GM11168 (cell line): ENCODE data around the gene WTAP.
"Not testable (repeated sequence)": the region's sequence is repeated elsewhere in the genome, so short reads cannot be mapped to it uniquely, and the experiment has no call there.

Experiments used
- in situ Hi-C: fragments of 300-500 bp; cut with MboI; formaldehyde crosslinking; loops from one replicate; pipeline ENCODE4 v1.12.0; 2022; ENCODE audit warnings: low sequenced_read_pairs; ENCODE audit not compliant: unreplicated experiment

Gene WTAP

DNA sequence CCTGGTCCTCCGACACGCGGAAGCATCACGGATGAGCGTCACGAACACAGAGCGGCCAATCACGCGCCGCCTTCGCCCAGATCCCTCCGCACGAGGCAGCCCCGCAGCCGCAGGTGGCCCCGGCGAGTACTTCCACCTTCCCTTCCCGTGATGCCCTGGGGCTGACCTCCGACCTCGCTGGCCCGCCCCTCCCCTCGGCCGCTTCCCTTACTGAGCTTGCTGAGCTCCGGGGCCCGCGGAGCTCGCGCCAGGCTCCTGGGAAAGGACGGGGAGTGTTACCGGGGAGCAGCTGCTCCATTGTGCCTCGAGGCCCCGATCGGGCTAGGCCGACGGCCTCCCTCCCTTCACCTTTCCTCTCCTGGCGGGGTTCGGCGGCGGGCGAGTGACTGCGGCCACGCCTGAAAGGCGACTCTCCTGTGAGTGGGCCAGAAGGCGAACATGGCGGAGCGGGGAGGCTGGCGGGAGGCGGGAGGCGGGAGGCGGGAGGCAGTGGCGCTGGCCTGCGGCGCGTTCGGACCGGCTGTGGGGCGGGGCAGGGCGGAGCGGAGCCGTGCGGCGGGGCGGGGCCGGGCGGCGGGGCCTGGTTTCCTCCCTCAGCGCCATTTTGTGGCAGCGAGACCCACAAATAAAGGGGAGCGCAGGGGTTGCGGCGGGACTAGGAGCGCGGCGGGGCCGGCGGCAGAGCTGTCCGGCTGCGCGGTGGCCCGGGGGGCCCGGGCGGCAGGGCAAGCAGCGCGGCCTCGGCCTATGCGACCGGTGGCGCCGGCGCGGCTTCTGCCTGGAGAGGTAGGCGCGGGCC, at the start of gene WTAP:
Gene WTAP (plus strand): TSS at position 589 of the 799 bp plus-strand sequence. CDS start 8,760 bp downstream, outside the sequence.
- in situ Hi-C loops, result no loop called here

DNA sequence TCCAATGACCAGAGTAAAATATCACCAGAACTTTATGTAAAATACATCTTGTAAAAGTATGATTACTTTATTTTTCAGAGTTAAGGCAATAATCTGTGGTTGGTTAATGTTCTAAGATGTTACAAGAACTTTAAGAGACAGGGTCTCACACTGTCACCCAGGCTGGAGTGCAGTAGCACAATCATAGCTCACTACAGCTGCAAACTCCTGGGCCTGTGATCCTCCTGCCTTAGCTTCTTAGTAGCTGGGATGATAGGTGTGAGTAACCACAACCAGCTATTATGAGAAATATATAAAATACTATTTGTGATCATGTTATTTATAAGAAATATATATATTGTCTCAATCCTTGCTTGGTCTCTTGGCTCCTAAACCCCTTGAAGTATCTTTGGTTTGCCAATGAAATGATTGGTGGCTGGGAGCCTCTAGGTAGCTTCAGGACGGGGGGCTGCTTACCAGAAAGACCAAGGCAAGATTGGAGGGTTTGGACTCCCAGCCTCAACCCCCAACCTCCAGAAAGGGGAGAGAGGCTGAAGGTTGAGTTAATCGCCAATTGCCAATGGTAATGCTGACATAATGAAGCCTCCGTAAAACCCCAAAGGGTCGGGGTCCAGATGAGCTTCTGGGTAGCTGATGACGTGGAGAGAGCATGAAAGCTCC, 49.7 kb upstream of the WTAP start:
- in situ Hi-C loops, result no loop called here

DNA sequence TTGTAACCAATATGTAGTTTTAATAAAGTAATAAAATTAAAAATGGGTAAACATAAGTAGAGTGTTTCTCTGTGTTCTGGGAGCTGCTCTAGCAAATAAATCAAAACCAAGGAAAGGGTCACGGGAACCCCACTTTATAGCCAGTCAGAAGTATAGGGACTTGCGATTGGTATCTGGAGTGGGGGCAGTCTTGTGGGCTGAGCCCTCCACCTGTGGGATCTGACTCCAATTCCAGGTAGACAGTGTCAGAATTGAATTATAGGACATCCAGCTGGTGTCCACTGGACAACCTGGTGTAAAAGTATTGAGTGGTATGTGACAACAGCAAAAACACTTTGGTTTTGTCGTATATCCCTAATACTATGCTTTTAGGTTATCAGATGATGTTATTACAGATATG, 48.7 kb upstream of the WTAP start:
- in situ Hi-C loops, result no loop called here

DNA sequence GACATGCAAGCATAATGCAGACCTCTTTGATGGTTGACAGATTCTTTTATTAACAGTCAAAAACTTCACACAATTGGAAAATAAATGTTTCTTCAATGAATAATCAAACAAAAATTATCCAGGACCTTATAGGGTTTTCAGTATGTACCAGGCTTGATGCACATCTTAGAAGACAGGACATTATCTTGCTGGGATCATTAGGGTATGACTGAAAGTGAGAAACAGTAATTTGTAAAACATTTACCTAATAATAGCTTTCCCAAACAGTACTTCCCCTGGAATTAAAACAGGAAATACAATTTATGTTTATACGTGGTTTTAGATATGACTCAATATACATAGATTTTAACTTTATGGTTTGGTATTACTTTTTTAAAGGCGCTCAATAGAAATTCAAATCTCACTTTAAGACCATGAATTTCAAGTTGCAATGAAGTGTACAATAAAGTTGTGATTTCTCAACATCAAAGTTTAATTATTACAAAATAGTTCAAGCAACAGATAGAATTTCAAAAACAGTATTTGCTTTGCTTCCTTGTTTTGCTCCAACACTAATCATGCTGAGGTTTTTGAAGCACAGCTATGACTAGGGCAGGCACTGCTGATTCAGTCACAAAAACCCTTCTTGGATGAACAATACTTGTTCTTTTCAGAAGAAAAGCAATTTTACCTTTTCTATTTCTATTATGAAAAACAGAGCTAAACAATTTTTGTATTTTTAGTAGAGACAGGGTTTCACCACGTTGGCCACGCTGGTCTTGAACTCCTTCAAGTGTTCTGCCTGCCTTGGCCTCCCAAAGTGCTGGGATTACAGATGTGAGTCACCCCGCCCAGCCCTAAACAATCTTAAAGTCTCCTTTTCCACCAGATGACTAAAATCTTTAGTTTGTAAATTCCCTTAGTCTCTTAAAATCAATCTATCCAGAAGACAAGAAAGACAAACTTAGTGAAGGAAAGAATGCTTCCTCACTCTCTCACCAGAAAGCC, 47.9 kb upstream of the WTAP start:
- in situ Hi-C loops, result no loop called here

GRCh38 chr6:159680104-159680503, 47.2 kb upstream of the WTAP start:
- in situ Hi-C loops, result no loop called here

- in situ Hi-C loops, result no loop called here
Measured at GRCh38 chr6:159681191-159681880, 46.0 kb upstream of the WTAP start.

DNA sequence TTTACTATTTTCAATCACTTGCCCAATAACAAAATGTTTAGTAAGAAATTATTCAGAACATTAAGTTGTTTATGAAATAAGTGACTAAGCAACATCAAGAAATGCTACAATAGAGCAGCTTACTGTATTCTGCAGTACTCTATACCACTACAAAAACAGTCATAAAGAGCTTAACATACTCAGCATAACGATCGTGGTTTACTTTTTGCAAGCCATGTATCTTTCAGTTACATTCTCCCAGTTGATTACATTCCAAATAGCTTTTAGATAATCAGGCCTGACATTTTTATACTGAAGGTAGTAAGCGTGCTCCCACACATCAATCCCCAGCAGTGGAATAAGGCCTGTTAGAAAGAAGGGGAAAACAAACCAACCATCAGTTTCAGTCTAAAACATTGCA, 45.0 kb upstream of the WTAP start:
- in situ Hi-C loops, result no loop called here

- in situ Hi-C loops, result no loop called here
Measured at GRCh38 chr6:159682810-159683209, 44.5 kb upstream of the WTAP start.

GRCh38 chr6:159684013-159684304, 43.3 kb upstream of the WTAP start:
- in situ Hi-C loops, result no loop called here

GRCh38 chr6:159686040-159686439, 41.3 kb upstream of the WTAP start:
- in situ Hi-C loops, result no loop called here

- in situ Hi-C loops, result no loop called here
Measured at GRCh38 chr6:159686703-159687102, 40.6 kb upstream of the WTAP start.

DNA sequence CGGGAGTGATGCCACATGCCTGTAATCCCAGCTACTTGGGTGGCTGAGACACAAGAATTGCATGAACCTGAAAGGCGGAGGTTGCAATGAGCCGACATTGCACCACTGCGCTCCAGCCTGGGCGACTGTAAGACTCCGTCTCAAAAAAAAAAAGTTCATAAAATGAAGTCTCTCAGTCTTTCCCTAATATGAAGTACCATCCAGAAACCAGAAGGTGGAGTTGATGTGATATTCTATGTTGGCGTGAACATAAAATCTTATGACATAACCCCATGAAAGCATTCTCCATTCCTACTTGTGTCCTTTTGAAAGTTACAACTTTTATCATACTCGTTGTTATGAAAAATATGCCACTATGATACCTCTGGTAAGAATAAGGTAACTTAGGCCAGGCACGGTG, 40.0 kb upstream of the WTAP start:
- in situ Hi-C loops, result no loop called here

- in situ Hi-C loops, result no loop called here
Measured at GRCh38 chr6:159688266-159688905, 38.9 kb upstream of the WTAP start.

DNA sequence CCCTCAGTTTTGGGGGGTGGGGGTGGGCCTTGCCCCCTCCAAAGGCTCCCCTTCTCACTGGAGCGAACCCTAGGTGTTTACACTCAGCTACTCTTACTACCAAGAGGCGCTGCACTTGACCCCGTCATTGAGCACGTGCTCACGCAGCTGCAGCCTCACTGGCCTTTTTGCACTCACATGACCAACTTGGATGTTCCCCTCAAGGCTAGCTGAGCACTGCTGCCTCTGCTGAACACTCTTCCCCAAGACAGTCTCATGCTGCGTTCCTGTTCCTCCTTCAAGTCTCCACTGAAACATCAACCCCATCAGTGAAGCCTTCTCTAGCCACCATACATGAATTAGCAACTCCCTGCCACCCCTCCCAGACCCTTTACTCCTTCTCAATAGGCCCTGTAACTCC, 38.3 kb upstream of the WTAP start:
- in situ Hi-C loops, result no loop called here

DNA sequence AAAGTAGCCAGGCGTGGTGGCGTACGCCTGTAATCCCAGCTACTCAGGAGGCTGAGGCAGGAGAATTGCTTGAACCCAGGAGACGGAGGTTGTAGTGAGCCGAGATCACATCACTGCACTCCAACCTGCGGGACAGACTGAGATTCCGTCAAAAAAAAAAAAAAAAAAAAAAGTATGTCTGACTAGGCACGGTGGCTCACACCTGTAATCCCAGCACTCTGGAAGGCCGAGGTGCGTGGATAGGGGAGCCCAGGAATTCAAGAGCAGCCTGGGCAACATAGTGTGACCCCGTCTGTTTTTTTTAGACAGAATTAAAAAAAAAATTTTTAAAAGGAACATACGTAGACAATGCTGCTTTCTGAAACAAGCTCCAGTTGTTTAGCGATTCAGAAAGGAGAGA, 37.2 kb upstream of the WTAP start:
- in situ Hi-C loops, result not testable (repeated sequence)

GRCh38 chr6:159691133-159691962, 36.0 kb upstream of the WTAP start:
- in situ Hi-C loops, result no loop called here

DNA sequence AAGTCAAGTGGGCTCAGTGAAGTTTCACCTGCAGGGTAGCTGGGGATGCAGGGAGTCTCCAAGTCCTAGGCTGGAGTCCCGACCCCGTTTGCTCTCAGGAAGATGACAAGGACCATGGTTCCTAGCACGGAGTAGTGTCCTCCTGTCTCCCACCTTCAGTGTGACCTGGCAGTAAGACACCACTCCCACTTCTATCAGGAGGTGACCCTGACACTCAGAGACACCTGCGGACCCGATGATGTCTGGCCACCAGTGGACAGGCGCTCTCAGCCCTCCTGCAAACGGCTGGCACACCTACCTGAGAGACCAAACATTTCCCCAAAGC, 35.4 kb upstream of the WTAP start:
- in situ Hi-C loops, result no loop called here

GRCh38 chr6:159692303-159693127, 34.8 kb upstream of the WTAP start:
- in situ Hi-C loops, result no loop called here
